ENCODE results near the gene TPRG1L.
"Not testable (repeated sequence)": the region's sequence is repeated elsewhere in the genome, so short reads cannot be mapped to it uniquely, and the experiment has no call there.

The TPRG1L gene

DNA sequence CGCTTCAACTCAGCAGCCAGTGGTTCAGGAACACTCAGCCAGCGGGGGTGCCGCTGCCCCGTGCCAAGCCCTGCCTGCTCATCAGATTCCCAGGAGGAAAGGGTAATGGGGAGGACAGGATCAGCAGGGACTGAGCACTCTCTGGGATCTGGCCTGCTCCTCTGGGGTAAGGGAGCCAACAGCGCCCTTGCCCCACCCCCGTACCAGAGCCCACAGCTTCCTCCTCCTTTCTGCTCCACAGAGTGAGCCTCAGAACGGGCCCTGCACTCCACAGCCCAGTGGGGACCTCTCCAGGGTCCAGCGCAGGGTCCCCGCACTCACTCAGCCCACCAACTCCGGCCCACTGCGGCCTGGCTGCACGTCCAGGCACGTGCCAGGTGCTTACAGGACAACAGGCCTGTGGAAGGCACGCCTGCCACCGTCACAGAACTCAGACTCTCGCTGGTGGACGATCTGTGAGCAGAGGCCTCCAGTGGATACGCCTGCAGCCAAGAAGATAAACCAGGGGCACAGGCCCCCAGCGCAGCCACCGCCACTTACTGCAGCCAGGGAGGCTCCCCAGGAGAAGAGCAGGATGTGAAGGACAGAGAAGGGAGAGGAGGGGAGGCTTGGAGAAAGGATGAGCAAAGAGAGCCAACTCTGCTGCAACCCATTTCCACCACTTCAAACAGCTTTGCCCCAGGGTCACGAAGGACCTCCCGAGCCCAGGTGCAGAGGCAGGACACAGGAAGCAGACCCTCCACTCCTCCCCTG, 15.6 kb upstream of the TPRG1L start:
- no peak for DNase-seq (ENCODE audit: low read depth)

DNA sequence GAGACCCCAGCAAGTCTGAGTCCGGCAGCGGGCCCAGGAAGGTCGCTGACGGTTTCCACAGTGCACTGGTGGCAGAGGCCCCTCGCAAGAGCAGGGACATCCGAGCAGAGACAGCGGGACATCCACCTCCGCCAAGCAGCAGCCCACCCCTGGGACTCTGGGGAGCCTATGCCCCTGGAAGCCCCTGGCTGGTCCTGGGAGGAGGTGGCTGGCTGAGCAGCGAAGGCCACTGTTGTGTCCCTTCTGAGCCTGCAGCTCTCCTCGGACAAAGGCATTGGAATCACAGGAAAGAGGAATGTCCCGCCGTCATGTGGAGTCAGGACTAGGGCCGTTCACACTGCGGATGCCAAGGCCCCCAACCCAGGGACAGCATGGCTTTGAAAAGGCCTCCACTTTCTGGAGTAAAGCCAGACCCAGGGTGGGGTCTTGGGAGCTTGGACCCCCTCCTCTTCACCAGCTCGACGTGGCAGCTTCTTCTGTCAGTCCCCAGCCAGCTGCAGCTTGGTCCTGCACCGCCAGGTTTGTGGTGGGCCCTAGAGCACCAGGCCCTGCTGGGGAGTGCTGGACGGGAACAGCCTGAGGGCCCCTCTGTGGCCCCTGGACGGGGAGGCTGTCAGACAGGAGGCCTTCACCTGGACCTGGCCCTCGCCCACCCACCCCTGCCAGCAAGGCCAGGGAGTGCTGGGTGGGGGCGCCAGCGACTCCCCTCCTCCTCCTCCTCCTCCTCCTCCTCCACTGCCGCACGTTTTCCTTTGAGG, 14.9 kb upstream of the TPRG1L start:
- no peak for DNase-seq (ENCODE audit: low read depth)

DNA sequence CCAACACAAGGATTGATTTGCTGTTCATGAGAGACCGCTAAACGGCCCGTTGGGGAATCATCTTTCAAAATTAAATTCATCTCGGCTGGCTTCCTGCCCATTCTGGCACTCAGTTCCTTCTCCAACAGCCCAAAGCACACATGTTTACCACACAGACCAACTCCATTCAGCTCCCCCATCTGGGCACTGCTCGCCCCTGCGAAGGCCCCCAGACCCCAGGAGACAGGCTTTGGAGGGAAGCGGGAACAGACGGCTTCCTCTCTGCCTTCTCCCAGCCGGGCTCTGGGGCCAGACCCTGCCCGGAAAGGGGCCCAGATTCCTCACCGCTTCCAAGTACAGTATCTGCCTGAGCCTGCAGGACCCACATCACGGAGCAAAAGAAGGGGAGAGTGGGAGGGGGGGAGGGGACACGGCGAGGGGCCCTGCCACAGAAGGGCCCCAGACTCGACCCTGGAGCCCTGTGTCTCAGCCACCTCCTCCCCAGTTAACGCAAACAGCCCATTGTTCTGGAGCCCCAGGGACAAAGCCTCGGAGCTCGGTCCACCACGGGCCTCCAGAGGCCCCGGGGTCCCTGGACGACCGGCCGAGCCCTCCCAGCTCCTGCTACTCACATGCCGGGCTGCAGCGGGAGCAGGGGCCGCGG, 14.2 kb upstream of the TPRG1L start:
- no peak for DNase-seq (ENCODE audit: low read depth)

DNA sequence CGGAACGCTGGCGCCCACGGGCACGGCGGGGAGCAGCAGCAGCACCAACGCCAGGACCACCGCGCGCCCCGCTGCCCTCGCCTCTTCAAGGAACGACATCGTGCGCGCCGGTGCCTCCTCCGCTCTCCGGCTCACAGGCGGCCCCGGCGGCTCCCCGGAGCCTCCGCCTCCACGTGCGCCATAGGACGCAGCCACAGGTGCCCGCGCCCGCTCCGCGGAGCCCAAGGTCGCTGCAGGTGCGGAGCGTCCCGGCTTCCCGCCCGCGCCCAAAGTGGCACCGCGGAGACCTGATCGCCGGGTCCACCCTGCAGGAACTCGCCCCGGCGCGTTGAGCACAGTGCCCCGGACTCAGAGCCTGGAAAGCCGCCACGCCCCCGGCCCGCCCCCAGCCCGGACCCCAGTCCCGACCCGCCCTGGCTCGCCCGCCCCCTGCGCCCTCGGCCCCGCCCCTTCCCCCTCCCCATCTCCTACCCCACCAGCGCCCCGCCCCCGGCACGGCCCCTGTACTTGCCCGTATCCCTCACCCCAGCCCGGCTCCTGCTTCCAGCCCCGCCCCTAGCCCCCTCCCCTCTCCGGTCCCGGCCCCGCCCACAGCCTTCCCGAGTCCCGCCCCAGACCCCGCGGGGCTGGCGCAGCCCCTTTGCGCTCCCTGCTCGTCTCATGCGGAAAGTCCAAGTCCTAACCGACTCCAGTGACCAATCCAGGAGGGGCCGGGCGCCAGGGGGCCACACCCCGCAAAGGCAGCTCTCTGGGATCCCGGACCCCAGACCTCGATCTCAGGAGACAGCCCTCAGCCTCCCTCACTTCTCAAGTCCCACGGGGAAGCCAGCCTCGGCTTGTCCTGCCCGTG, 13.4 kb upstream of the TPRG1L start, which contains the start of gene MEGF6:
Gene MEGF6, minus strand, starts transcription at position 339 of the 850 bp plus-strand sequence. Its CDS starts 240 bp downstream, at position 99.
- DNase-seq (ENCODE audit: low read depth), result no peak

DNA sequence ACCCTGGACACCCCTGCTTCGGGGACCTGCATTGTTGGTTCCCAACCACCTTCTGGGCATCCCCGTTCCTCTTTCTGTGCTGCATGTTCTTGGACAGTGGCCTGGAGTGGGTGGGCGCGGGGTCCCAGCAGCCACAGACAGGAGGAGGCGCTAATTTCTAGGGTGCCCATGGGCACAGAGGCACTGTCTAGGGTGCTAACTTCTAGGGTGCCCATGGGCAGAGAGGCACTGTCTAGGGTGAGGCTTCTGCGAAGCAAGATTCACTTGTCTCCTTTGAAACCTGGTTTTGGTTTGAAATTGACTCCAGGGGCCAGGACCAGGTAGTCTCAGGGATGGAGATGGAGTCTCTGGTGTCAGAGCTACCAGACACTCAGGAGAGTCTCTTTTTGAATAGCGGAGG, 12.7 kb upstream of the TPRG1L start:
- DNase-seq (ENCODE audit: low read depth), result no peak

DNA sequence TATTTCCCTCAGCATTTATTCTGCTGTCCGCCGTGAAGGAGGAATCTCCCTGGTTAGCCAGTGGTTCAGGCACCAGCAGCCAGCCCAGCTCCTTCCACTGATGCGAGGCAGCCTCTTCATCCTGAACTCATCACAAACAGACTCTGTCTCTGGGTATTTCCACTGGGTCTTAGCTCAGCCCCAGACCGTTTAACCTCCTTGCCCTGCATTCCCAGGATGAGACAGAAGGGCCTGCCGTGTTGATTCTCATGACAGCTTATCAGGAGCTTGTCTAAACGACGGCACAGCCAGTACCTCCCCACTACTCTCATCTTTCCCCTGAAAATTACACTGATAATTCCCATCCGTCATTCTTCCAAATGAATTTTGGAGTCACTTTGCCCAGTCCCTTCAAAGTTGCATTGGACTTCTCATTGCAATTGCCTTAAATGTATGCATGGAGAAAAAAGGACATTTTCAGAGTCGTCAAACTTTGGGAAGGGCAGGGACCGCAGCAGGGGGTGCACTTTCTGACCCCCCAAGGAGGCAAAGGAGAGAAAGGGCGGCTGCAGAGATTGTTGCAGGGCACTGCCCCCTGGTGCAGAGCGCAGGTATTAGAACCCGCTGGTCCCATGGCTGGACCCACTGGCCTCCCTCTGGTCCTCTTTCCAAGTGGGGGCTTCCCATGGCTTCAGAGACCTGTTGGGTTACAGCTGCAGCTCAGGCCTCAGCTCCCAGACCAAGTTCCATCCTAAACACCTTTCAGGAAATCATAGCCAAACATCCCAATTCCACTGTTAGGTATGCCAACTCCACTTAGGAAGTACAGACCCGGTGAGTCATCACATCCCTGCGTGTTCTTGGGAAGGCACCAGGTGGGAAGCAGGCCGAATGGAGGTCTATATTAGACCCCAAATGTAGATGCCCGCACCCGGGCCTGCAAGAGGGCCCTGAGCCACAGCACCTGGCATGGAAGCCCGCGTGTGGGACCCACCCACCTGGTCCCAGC, 9.8 kb upstream of the TPRG1L start:
- no peak for DNase-seq (ENCODE audit: low read depth)

DNA sequence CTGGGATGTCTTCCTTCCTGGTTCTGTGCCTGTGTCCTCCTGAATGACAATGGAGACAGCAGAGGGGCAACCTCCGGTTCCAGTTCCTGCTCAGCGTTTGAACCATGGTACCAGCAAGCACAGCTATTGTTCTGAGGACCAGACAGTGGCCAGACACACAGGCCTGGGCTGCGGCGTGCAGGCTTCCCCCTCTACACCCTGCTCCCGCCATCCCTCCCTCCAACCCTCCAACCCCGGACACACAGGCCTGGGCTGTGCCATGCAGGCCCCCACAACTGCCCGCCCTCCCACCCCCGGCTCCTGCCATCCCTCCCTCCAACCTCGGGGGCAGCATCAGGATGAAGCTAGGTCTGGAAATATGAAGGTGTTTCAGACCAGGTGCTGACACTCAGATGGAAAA, 8.0 kb upstream of the TPRG1L start:
- DNase-seq (ENCODE audit: low read depth), result no peak

DNA sequence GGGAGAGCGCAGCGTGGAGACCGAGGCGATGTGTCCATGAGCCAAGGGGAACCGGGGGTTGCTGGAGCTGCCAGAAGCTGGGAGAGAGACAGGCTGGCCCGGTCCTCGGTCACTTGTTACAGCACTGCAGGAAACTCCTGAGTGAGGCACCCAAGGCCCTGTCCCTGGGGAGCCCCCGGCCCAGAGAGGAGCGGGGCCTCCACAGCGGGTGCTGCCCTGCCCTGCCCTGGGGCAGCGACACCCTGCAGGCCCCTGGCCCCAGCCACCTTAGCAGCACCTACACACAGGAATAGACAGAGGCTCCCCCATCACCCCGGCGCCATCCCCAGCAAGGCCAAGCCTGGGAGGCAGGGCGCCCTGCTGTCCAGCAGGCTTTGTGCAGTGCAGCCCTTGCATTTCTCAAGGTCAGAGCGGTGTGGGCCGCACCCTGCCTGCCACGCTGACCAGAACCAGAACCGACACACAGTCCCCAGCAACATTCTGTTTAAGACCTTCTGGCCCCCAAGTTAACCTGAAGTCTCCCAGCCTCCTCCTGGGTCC, 6.9 kb upstream of the TPRG1L start:
- no peak for DNase-seq (ENCODE audit: low read depth)

DNA sequence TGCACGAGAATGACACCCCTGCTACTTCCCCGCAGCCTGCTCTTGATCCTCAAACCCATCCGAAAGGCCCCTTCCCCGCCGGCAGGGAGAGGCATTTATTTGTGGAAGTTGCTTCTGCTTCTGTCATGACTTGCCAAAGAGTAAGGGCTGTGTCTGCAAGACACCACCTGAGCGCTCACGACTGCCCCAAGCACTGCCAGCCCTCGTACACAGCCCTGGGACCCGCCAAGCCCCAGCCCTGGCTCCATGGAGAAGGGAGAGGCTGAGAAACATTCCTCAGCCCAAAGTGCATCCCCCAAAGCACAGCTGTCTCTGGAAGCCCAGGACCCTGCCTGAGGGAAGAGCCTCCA, 6.3 kb upstream of the TPRG1L start:
- no peak for DNase-seq (ENCODE audit: low read depth)

DNA sequence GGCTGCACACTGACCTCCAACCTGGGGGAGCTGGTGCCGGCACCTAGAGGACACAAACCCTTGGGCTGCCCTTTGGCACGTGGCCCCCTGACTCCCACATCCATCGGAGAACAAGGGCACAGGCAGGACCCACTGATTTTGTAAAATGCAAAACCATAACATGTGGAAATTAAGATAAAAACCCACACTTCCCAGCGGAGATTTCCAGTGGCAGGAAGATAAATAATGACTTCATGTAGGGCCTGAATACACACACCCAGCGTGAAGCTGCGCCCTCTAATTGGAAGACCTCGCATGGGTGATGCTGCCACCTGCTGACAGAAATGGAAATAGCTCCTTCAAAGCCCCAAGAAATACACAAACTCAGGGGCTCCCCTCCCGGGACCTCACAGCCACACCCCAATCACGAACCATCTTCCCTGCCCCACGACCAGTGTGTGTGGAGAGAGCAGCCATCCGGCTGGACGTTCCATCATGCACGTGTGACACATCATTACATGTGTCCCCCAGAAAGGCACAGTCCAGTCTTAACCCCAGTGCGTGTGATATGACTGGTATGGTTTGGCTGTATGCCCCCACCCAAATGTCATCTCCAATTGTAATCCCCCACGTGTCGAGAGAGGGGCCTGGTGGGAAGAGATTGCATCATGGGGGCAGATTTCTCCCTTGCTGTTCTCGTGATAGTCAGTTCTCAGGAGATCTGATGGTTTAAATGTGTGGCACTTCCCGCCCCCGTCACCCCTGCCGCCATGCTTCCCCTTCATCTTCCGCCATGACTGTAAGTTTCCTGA, 5.7 kb upstream of the TPRG1L start:
- no peak for DNase-seq (ENCODE audit: low read depth)

DNA sequence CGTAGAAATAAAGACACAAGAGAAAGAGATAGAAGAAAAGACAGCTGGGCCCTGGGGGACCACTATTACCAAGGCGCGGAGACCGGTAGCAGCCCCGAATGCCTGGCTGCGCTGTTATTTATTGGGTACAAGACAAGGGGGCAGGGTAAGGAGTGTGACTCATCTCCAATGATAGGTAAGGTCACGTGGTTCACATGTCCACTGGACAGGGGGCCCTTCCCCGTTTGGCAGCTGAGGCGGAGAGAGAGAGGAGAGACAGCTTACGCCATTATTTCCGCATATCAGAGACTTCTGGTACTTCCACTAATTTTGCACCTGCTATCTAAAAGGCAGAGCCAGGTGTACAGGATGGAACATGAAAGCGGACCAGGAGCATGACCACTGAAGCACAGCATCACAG, 4.1 kb upstream of the TPRG1L start:
- no peak for DNase-seq (ENCODE audit: low read depth)

DNA sequence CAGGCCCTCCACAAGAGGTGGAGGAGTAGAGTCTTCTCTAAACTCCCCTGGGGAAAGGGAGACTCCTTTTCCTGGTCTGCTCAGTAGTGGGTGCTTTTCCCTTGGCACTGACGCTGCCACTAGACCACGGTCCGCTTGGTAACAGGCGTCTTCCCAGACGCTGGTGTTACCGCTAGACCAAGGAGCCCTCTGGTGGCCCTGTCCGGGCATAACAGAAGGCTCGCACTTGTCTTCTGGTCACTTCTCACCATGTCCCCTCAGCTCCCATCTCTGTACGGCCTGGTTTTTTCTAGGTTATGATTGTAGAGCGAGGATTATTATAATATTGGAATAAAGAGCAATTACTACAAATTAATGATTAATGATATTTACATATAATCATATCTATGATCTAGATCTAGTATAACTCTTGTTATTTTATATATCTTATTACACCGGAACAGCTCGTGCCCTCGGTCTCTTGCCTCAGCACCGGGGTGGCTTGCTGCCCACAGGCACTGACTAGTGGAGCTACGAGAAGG, 3.6 kb upstream of the TPRG1L start:
- not testable (repeated sequence) for DNase-seq (ENCODE audit: low read depth)

DNA sequence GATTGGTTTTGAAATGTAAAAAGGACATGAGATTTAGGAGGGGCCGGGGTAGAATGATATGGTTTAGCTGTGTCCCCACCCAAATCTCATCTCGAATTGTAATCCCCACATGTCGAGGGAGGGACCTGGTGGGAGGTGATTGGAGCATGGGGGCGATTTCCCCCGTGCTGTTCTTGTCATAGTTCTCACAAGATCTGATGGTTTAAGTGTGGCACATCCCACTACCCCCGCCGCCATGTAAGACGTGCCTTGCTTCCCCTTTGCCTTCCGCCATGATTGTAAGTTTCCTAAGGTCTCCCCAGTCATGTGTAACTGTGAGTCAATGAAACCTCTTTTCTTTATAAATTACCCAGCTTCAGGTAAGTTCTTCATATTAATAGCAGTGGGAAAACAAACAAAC, 2.7 kb upstream of the TPRG1L start:
- not testable (repeated sequence) for DNase-seq (ENCODE audit: low read depth)

DNA sequence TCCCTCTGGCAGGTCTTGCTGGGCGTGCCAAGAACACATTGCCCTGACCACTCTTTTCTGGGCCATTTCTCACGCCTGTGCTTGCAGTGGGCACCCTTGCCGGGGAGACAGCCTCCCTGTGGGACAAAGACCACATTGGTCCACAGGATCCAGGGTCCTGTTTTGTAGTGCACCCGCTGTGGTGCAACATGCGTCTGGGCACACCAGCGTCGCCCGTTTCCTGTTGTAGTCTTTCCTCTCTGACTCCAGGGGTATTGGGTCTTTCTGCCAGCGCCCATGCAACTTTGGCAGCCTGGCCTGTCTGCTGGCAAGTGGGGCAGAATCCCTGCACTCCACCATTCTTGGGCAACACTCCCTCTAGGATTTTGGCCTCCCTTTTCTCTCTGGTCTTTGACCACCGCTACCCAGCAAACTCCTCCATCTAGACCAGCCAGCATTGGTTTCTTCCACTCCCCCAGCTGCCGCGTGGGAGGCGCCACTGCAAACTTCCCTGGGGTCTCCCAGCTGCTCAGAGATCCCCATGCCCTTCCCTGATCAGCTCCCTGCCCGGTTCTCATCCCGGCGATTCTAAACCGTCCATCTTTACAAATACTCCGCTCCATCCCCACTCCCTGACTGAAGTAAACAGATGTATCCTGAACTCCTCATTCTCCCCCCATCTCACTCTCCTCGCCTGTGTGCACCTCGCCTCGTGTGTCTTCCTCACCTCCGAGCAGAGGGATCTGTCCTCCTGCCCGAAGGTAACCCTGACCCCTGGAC, 1.2 kb upstream of the TPRG1L start:
- no peak for DNase-seq (ENCODE audit: low read depth)

DNA sequence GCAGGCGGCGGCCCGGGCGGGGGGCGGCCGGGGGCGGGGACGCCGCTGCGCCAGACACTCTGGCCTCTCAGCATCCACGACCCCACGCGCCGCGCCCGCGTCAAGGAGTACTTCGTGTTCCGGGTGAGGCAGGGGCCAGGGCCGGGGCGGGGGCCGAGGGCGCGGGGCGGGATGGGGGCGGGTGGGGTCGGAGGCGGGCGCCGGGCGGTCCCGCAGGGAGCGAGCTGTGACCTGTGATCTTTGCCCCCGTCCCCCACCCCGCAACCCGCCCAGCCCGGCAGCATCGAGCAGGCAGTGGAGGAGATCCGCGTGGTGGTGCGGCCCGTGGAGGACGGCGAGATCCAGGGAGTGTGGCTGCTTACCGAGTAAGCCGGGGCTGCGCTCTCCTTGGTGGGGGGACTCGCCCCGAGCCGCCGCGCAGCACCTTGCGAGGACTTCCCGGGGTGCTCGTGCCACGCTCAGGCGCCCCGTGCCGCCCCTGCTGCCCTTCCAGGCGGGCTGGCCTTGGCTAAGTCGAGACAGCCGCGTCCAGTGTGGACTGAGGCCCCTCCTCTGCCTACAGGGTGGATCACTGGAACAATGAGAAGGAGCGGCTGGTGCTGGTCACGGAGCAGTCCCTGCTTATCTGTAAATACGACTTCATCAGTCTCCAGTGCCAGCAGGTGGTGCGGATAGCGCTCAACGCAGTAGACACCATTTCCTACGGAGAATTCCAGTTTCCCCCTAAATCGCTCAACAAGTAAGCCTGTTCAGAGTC, 514 bp downstream of the TPRG1L start:
- no peak for DNase-seq (ENCODE audit: low read depth)

DNA sequence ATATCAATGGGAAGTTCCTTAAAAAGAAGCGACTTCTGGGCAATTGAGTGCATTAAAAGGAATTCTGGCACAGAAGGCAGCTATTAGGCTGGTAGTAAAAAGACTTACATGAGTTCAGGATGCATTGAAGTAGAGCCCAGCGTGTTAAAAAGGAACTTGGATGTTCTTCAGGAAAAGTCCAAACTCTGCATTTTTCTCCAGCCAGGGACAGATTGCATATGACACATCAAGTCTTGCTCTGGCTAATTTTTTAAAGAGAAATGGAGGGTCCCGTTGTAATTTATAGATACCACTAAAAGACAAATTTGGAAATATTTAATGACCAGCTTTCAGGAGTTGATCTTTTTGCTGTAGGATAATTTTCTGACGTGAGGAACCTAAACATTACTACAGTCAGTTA, 1.2 kb downstream of the TPRG1L start:
- DNase-seq (ENCODE audit: low read depth), result no peak

DNA sequence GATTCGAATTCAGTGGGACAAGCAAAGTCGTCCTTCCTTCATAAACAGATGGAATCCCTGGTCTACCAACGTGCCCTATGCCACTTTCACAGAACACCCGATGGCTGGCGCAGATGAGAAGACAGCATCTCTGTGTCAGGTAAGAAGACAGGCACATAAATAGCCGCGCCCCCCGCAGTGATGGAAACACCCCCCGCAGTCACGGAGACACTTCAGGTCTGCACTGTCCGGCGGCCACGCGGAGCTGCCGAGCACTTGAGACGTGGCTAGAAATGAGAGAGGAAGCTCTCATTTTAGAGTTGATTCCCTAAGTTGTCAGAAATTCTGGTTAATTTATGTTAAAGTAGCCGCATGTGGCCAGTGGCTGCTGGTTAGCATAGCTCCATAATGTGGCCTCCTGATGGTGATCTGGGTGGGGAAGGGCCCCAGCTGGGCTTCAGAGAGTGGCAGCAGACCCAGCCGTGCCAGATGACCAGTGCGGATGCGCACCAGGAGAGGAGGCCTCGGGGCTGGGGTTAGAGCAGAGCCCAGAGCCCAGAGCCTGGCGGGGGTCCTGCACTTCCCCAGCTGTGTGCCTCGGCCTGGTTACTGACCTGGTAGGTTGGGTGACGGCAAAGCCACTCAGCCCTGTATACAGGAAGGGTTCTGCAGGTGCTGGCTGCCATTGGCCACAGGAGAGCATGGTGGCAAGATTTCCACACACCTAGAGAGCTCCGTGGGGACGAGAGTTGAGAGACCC, 2.9 kb downstream of the TPRG1L start:
- no peak for DNase-seq (ENCODE audit: low read depth)
